ENCODE results near the gene LZTR1.
A peak's percentile ranks its signal among the peaks of the same experiment; 100 is the strongest.

Gene LZTR1

GRCh38 chr22:20980523-20980922 lies 1.6 kb upstream of the LZTR1 start:
- Mint-ChIP-seq H3K27me3 (peaks cover 4% of the 10 kb centered on the region), H3K9me3 (peaks cover 4% of the 10 kb centered on the region), H3K36me3 (ENCODE audit: low read depth) (peaks cover 7% of the 10 kb centered on the region), H3K4me1 (ENCODE audit: low read depth) (peaks cover 46% of the 10 kb centered on the region), H3K4me3 (peak overlapping the region; percentile 99), H3K27ac (no peak overlapping the region)

GRCh38 chr22:20980938-20981722 lies 967 bp upstream of the LZTR1 start:
- H3K4me3 Mint-ChIP-seq, result peak overlapping the region; percentile 99
- peaks cover 46% of the 10 kb centered on the region for H3K4me1 Mint-ChIP-seq (ENCODE audit: low read depth)
- H3K9me3 Mint-ChIP-seq, result peaks cover 4% of the 10 kb centered on the region
- H3K27me3 Mint-ChIP-seq, result peaks cover 4% of the 10 kb centered on the region
- peak overlapping the region; percentile 93 for H3K27ac Mint-ChIP-seq
- H3K36me3 Mint-ChIP-seq (ENCODE audit: low read depth), result peaks cover 13% of the 10 kb centered on the region

- peaks cover 4% of the 10 kb centered on the region for H3K9me3 Mint-ChIP-seq
- H3K4me1 Mint-ChIP-seq (ENCODE audit: low read depth), result peaks cover 46% of the 10 kb centered on the region
- H3K36me3 Mint-ChIP-seq (ENCODE audit: low read depth), result peaks cover 21% of the 10 kb centered on the region
- peak overlapping the region; percentile 94 for H3K27ac Mint-ChIP-seq
- H3K4me3 Mint-ChIP-seq, result peak overlapping the region; percentile 99
- peaks cover 4% of the 10 kb centered on the region for H3K27me3 Mint-ChIP-seq
Observed at GRCh38 chr22:20982563-20982882, 426 bp downstream of the LZTR1 start.

GRCh38 chr22:20983081-20983771 lies 1.1 kb downstream of the LZTR1 start:
- peaks cover 25% of the 10 kb centered on the region for H3K36me3 Mint-ChIP-seq (ENCODE audit: low read depth)

GRCh38 chr22:20985720-20986119 lies 3.6 kb downstream of the LZTR1 start:
- Mint-ChIP-seq H3K27me3 (no peaks in the 10 kb centered on the region), H3K9me3 (no peaks in the 10 kb centered on the region), H3K4me3 (no peak overlapping the region), H3K36me3 (ENCODE audit: low read depth) (peaks cover 31% of the 10 kb centered on the region), H3K27ac (no peak overlapping the region), H3K4me1 (ENCODE audit: low read depth) (peaks cover 26% of the 10 kb centered on the region)

More at GRCh38 chr22:20983081-20983771, 1.1 kb downstream of the LZTR1 start:
- peak overlapping the region; percentile 99 for H3K4me3 Mint-ChIP-seq
- peak overlapping the region; percentile 94 for H3K27ac Mint-ChIP-seq
- peaks cover 4% of the 10 kb centered on the region for H3K27me3 Mint-ChIP-seq
- peaks cover 46% of the 10 kb centered on the region for H3K4me1 Mint-ChIP-seq (ENCODE audit: low read depth)
- H3K9me3 Mint-ChIP-seq, result peaks cover 4% of the 10 kb centered on the region

GRCh38 chr22:20986365-20986764 lies 4.3 kb downstream of the LZTR1 start:
- Mint-ChIP-seq H3K4me1 (ENCODE audit: low read depth) (peaks cover 19% of the 10 kb centered on the region), H3K36me3 (ENCODE audit: low read depth) (peaks cover 31% of the 10 kb centered on the region), H3K9me3 (no peaks in the 10 kb centered on the region), H3K27ac (no peak overlapping the region), H3K27me3 (no peaks in the 10 kb centered on the region), H3K4me3 (no peak overlapping the region)

GRCh38 chr22:20987375-20987774 lies 5.3 kb downstream of the LZTR1 start:
- H3K27ac Mint-ChIP-seq, result no peak overlapping the region
- no peak overlapping the region for H3K4me3 Mint-ChIP-seq
- H3K36me3 Mint-ChIP-seq (ENCODE audit: low read depth), result peaks cover 31% of the 10 kb centered on the region
- H3K27me3 Mint-ChIP-seq, result no peaks in the 10 kb centered on the region
- H3K9me3 Mint-ChIP-seq, result no peaks in the 10 kb centered on the region
- peaks cover 17% of the 10 kb centered on the region for H3K4me1 Mint-ChIP-seq (ENCODE audit: low read depth)

- H3K36me3 Mint-ChIP-seq (ENCODE audit: low read depth), result peaks cover 30% of the 10 kb centered on the region
- H3K4me3 Mint-ChIP-seq, result no peak overlapping the region
- peaks cover 4% of the 10 kb centered on the region for H3K4me1 Mint-ChIP-seq (ENCODE audit: low read depth)
- no peaks in the 10 kb centered on the region for H3K27me3 Mint-ChIP-seq
- H3K27ac Mint-ChIP-seq, result no peak overlapping the region
- no peaks in the 10 kb centered on the region for H3K9me3 Mint-ChIP-seq
Observed at GRCh38 chr22:20988573-20989322, 6.7 kb downstream of the LZTR1 start.

GRCh38 chr22:20989323-20990138 lies 7.4 kb downstream of the LZTR1 start:
- Mint-ChIP-seq H3K27ac (no peak overlapping the region), H3K4me1 (ENCODE audit: low read depth) (no peaks in the 10 kb centered on the region), H3K36me3 (ENCODE audit: low read depth) (peaks cover 25% of the 10 kb centered on the region)

GRCh38 chr22:20990184-20991180 lies 8.4 kb downstream of the LZTR1 start:
- Mint-ChIP-seq H3K9me3 (no peaks in the 10 kb centered on the region), H3K27ac (no peak overlapping the region), H3K27me3 (no peaks in the 10 kb centered on the region), H3K4me3 (no peak overlapping the region), H3K4me1 (ENCODE audit: low read depth) (no peaks in the 10 kb centered on the region), H3K36me3 (ENCODE audit: low read depth) (peaks cover 24% of the 10 kb centered on the region)

More at GRCh38 chr22:20989323-20990138, 7.4 kb downstream of the LZTR1 start:
- Mint-ChIP-seq H3K4me3 (no peak overlapping the region), H3K9me3 (no peaks in the 10 kb centered on the region), H3K27me3 (no peaks in the 10 kb centered on the region)

- H3K4me3 Mint-ChIP-seq, result no peak overlapping the region
- no peaks in the 10 kb centered on the region for H3K27me3 Mint-ChIP-seq
- H3K4me1 Mint-ChIP-seq (ENCODE audit: low read depth), result no peaks in the 10 kb centered on the region
- H3K27ac Mint-ChIP-seq, result no peak overlapping the region
- peaks cover 15% of the 10 kb centered on the region for H3K36me3 Mint-ChIP-seq (ENCODE audit: low read depth)
- H3K9me3 Mint-ChIP-seq, result no peaks in the 10 kb centered on the region
Observed at GRCh38 chr22:20991252-20992055, 9.4 kb downstream of the LZTR1 start.

GRCh38 chr22:20992056-20992442 lies 10.0 kb downstream of the LZTR1 start:
- H3K4me3 Mint-ChIP-seq, result no peak overlapping the region
- H3K4me1 Mint-ChIP-seq (ENCODE audit: low read depth), result no peaks in the 10 kb centered on the region
- H3K27me3 Mint-ChIP-seq, result no peaks in the 10 kb centered on the region
- peaks cover 11% of the 10 kb centered on the region for H3K36me3 Mint-ChIP-seq (ENCODE audit: low read depth)
- no peak overlapping the region for H3K27ac Mint-ChIP-seq
- H3K9me3 Mint-ChIP-seq, result no peaks in the 10 kb centered on the region

Data from stimulated activated naive CD8-positive, alpha-beta T cell treated with anti-CD3 and anti-CD28 coated beads, Interleukin-15, Interleukin-2, amounts not matched to agents 100 ng/mL and 50 ng/mL, for 24 hours (primary cell).